Embryonic facial prominence (tissue), 1 donor: ENCODE measurements around the gene UST.
"Not testable (repeated sequence)": the region's sequence is repeated elsewhere in the genome, so short reads cannot be mapped to it uniquely, and the experiment has no call there.

Experiments
- DNase-seq: peaks from one replicate; pipeline ENCODE4 v3.0.0-alpha.2; 2016; ENCODE audit errors: extremely low spot score

Gene UST

DNA sequence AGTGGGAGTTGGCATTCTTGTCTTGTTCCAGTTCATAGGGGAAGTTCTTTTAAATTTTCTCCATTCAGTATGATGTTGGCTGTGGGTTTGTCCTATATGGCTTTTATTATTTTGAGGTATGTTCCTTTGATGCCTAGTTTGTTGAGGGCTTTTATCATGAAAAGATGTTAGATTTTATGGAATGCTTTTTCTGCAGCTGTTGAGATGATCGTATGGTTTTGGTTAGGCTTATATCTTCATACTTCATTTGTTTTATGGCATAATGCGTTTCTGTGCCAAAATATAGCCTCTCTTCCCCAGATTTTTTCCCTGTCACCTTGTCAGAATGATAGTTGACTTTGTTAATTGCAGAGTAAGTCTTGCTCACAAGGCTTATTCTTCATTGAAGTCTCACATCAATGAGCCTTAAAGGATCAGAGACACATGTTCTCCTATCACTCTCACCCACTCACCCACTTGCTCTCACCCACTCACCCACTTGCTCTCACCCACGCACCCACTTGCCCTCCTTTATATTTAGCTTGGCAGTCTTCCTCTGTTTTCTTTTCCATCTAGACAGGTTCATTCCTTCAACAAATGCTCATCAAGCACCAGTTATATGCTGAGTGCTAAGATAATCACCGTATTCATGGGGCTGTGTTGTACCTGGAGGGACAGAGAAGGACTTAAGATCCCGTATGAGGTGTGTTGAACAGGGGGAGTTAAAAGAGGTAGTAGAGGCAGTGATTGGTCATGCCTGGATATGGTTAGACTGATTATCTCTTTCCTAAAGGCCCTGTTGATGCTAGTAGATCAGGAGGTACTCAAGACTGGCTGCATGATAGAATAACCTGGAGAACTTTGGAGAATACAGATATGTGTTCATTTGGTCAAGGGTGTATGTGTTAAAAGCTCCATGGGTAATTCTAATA lies 19.3 kb downstream of the UST start:
- no peak for DNase-seq

DNA sequence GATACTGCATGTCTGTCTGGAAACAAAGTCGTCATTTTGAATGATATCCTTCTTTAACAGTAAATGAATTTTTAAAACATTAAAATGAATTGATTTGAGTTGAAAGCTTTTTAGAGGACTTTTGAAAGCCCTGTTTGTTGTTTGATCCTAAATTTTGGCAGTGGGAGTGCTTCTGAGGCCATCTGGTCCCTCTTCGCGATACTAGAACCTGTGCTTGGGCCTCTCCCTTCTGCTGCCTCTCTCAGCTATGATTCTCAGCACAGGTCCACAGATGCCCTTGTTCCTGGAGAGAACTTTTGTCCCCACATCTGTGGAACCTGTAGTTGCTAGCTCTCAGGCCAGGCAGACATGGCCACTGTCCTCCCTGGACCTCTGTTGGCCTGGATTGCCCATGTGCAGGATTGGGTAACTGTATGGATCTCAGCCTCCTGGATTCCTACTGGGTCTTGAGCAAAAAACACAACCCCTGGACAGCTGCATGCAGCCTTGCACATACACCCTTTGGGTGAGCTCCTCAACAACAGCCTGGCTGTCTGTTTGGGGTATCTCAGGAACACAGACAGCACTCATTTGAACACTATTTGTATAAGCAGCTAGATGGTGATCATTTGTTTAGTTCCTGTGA lies 21.9 kb downstream of the UST start:
- DNase-seq, result no peak

DNA sequence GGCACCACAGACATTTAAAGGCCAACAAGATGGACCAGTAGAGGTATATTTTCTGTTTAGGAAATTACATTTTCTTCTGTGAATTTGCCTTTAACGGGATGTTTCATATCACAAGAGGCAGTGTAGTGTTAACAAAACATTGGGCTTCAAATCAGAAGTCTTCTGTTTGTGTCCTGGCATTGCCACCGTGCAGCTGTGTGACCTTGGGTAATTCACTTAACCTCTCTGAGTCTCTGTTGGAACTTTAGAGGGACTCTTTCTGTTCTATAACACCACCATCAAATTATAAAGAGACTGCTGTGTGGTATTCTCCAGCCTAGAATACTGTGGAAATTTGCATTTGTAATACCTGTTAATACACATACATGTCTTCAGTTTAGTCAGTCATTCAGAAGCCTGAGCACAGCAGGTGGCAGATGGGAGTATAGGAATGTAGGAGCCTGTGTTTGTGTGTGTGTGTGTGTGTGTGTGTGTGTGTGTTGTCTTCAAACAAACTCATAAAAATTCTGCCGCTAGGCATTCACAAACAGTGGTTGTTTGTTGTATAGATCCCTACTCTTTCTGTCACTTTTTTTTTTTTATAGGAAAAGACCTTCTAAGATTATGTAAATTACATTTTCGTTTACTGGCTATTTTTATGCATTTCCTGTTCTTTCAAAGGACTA lies 22.6 kb downstream of the UST start:
- DNase-seq, result no peak

DNA sequence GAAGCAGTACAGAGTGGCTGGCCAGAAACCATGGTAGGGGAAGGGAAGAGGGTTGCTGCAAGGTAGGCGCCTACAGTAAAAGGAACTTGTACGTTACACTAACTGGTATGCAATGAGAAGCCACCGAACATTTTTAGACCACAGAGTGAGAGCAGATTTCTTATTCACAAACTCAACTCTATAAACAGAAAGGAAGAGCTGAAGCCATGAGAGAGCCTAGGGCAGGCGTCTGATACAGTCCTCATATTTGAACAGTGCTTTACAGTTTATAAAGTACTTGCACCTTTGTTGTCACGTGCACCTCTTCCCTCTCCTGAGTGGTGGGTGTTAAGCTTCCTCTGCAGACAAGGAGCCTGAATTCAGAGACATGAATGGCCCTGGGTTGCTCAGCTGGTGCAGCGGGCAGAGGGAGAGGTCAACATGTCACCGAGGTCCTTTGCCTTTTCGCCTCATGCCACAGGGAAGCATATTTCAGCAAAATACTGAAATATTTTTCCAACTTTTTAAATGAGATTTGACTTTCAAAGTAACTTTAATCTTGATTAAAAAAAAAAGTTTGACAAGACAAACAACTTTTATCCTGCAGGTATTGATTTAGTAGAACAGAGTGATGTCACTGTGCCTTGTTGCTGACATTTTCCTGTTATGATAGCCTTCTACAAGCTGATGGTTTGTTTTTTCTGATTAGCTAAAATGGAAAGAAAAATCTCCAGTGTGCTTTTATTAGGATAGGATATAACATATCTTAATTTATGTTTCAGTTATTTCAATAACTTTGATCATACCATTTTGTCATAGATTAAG lies 23.8 kb downstream of the UST start:
- no peak for DNase-seq

DNA sequence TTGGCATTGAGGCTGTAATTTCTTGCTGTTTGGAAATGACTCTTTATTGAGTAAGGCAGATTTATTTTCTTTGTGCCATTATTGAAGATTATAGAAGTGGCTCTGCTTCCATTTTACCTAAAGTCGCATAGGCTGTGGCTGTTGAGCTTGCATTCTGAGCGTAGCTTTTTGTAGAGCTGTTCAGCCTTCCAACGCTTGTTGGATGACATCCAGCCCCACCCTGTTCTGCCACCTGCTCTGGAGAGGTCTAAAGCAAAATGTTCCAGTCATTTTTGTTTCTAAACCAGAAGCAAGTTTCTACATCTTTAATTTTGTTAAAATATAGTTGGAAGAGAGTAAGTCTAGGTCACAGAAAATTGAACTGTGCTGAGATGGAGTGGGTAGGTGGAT lies 24.4 kb downstream of the UST start:
- no peak for DNase-seq

DNA sequence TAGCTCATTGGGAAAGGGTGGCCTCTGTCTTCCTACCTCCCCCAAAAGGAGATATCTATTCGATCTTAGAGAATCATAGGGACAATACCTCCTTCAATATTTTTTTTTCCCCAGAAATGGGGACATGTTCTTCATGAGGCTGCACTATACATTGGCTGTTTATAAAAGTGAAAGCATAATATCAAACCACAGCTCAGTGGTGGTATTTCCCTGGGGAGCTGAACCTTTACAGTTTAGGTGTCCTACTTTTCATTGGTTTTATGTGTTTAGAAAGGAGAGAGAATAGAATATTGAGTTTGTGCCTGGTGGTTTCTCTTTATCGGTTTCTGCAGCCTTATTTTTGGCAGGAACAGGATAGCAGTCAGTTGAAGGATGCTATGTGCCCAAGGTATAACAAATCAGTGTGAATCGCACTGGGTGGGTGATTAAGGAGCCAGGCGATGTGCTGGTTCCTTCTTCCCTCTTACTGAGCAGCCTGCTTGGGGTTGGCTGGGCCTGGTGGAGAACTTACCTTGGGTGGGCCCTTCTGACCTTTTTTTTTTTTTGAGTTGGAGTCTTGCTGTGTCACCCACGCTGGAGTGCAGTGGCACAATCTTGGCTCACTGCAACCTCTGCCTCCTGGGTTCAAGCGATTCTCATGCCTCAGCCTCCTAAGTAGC lies 25.2 kb downstream of the UST start:
- DNase-seq, result no peak

DNA sequence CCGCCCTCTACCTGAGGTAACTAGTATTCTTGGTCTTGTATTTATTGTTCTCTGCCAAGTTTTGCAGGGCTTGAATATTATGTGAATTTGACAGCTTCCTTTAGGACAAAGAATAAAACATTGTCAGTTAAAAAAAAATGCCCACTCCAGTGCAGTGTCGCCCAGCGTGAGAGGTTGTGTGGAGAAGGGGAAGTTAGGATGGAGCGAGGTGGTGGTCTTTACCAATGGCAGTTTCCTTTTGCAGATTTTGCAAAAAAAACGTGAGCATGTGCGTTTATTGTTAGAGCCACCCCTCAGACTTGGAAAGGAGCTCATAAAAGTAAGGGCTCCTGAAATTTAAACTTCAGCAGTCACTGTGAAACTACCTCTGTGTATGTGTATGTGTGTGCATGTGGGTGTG lies 28.3 kb downstream of the UST start:
- DNase-seq, result no peak

DNA sequence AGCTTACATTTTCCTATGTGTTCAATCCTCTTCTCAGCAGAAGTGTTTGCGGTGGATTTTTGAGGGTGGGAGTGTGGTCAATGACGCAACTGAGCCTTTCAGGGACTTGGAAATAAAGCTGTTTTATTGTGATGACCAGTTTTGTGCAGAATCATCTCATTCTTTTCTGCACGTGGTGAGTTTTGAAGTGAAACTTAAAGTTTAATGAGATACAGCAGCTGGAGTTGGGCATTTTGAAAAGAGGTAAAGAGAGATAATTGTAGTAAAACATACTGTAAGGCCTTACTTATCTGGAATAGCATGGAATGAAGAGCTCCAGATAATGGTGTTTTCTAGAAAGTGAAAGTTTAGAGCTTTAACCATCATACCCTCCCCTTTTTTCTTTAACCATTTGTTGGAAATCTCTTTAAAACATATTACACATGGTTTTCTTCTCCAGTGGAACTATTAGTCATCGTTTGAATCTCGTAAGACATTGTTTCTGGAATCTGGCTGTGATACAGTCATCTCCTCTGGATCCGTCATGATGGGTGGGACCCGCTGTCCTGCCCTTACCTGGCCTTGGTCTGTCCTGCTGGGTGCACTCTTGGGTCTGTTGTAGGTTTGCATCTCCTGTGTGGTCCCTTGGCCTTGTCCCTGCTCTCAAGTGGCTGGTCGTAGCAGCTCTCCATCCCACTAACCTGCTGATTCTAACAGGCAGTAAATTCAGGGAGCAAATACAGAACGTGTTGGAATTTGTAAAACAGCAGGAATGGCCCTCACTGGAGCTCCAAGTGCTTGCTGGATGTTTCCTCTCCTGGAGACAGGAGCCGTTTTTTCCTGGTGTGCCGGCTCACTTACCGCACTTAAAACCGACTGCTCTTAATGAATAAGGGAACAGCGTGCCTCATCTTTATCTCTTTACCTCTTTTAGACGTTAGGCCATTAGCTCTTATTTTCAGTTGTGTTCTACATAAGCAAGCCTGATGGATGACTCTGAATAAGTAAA lies 29.8 kb downstream of the UST start:
- DNase-seq, result no peak

DNA sequence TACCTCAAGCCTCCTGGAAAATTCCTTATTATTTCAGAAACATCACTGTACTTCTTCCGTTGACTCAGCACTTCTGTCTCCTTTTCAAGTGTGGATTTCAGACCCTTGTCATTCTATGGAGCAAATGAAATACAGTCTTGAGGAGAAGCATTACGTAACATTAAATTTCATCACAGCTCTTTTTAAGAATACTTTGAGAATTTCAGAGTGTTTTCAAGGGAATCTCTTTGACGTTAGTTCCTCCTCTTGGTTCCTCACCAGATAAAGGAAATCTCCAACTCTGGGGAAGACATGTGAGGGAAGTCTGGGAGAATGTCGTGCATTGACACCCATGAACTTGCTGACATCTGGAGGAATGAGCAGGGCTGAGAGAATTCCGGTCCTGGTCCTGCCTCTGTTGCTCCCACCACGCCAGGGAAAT lies 32.3 kb downstream of the UST start:
- no peak for DNase-seq

DNA sequence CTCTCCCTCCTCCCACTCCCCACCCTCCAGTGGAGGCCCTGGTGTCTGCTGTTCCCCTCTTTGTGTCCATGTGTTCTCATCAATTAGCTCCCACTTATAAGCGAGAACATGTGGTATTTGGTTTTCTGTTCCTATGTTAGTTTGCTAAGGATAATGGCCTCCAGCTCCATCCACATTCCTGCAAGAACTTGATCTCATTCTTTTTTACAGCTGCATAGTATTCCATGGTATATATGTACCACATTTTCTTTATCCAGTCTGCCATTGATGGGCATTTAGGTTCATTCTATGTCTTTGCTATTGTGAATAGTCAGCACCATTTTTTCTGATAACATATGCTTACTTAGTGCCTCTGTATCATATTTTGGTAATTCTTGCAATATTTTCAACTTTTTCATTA lies 33.6 kb downstream of the UST start:
- not testable (repeated sequence) for DNase-seq

DNA sequence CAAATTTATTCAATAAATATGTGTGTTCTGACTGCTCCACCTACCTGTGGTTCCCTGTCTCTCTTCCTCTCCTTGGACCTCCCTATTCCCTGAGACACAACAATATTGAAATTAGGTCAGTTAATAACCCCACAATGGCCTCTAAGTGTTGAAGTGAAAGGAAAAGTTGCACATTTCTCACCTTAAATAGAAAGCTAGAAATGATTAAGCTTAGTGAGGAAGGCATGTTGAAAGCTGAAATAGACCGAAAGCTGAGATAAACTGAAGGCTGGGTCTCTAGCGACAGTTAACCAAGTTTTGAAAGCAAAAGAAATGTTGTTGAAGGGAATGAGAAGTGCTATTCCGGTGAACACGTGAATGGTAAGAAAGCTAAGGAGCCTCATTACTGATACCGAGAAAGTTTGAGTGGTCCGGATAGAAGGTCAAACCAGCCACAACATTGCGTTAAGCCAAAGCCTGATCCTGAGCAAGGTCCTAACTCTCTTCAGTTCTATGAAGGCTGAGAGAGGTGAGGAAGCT lies 34.1 kb downstream of the UST start:
- DNase-seq, result no peak

DNA sequence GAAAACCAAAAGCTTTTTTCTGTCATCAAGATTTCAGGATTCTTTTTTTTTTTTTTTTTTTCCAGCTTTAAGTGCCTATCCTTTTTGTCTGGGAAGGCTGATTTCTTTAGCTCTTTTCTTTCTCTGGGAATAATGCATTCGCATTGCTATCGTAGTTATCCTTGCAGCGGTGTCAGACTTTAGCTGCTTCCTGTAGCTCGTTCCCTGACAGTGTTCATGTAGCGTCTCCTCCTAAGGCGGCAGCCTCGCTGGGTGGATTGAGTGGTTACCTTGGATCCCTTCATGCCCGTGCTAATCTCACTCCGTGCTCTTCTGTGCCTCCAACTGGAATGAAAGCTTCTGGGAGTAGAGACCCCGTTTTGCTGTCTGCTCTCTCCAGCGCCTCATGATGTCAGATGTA lies 43.1 kb downstream of the UST start:
- DNase-seq, result no peak

DNA sequence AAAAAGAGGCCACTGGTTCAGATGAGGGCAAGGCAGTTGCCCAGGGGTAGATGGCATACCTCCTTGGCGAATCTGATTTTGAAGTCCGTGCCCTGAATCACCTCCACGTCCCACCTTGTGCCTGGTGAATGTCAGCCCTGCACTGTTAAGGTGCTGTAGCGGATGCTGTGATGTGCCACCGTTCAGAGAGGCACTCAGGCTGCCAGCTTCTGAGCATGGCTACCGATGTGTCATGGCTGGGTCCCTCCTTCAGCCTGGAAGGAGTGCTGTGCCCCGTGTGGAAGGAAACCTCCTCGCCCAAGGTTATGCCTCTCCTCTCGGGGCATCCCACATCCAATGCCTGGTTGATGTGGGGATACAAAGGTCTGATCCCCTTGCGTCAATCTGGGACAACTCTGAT lies 43.6 kb downstream of the UST start:
- DNase-seq, result no peak

DNA sequence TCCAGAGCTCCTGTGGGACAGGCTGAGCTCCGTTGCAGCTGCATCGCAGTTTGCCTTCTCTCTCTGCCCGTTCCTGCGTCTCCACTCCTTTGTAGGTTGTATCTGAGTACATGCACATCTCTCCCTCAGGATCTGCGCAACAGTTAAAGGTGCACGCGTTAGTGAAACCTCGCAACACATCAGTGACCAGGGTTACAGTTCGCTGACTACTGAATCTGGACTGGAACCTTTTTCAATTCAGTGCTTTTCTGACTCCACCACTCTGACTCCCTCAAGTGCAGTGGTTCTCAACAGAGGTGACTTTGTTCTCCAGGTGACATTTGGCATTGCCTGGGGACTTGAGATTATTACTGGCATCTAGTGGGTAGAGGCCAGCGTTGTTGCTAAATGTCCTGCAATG lies 44.0 kb downstream of the UST start:
- no peak for DNase-seq

DNA sequence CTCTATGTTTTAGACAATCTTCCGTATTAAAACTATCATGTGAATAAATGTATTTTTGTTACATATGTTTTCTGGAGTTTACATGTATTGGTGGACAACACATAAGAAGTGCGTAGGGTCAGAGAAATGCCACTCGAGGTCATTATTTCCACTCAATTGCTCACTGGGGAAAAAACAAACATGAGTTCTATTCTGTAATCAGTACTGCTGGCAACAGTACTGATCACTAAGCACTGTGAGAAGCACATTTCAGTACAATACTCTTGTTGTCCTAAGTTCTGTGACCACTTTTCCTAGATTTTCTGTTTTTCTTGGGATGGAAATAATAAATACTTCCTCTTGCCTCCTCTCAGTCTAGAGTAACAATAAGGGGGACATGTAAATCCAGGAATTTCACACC lies 44.5 kb downstream of the UST start:
- no peak for DNase-seq

DNA sequence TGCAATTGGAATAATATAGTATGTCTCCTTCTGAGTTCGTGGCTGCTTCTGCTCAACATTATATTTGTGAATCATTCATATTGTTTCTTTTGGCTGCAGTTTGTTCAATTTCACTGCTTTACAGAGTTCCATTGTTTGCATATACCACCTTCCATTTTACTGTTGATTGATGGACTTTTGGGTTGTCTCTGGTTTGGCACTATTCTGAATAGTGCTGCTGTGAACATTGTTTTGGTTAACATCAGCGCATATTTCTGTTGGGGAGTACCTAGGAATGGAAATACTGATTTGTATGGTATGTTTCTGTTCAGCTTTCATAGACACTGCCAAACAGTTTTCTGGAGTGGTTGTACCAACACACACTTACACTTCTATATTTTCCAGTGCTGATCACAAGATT lies 46.9 kb downstream of the UST start:
- no peak for DNase-seq

DNA sequence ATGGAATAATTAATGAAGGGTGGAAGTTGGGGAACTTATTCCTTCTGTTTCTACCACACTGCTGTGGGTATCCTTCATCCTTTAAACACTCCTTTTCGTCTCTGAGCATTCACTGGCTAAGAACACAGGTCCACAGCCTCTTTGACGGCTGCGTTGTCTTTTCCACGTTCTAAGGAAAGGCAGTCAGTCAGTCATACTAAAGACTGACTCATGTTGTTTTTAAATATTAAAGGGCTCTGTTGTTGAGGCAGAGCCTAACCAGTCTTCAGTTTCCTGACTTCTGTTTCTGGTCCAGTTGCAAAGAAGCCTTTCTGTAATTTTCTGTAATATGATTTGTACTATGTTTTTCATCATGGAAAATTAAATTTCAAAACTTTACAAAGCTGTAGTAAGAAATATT lies 48.0 kb downstream of the UST start:
- DNase-seq, result no peak

DNA sequence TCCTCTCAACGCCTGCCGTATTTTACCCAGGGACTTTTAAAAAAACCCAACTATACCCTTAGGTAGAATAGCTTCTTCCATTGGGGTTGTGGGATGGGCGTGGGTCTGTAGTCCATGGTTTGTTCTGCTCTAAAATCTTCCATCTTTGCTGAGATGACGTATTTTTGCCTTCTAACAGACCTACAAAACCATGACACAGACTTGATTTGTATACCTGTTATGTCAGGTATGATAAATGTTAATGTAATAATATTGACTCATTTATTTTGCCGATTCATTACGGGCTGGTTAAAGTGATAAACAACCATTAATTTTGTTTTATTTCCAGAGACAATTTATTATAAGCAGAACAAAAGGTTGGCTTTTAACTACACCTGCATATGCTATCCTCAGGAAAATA lies 48.7 kb downstream of the UST start:
- DNase-seq, result no peak

DNA sequence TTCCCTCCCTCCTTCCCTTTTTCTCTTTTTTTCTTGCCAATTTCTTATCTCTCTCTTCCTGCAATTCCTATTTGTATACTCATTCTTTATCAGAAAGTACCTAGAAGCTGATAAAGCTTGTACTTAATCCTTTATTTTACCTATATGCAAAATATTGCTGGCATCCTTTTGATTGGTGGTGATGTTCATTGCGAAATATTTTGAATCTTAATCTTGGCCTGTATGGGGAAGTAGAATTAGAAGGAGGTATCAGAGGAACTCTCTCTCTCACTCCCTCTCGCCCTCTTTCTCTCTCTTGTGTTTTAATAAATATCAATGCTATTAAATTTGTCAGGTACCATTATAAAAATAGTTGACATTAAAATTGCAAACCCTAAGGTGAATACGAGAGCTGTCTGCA lies 52.8 kb downstream of the UST start:
- no peak for DNase-seq

DNA sequence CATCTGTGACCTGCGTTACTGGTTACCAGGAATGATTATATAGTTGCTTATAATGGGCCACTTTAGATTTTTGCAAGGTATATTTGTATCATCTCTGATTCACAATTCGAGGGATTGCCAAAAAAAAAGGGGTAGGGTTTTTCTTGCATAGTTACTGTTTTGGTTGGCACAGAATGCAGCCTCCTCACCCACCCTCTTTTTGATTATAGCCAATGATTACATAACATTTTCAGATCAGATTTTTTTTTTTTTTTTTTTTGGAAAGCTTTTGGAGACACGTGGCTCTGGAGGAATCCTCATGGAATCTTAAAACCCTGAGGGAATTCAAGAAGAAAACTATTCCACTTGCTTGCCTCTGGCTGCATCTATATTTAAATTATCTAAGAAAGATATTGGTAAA lies 53.7 kb downstream of the UST start:
- DNase-seq, result no peak
